Lower leg skin (tissue), 4 donors: Measurements from ENCODE around the gene SGCE. TPM values are rescaled to one million over a fixed set of nuclear protein-coding genes. Genes with fewer than 3 reads are reported as not detected.

Source experiments
- DNase-seq, 2 donors: peaks; one replicate each; pipeline ENCODE4 v3.0.0-alpha.2; 2019; ENCODE audit warnings: low spot score in 2 of 2
- H3K4me3 ChIP-seq: fragments of 200-600 bp; sonication (generic); 2 replicates; pipeline ENCODE4 v1.5.1; 2017; ENCODE audit warnings: mild to moderate bottlenecking, low read depth; ENCODE audit not compliant: poor library complexity, severe bottlenecking
- POLR2A ChIP-seq, 2 donors: fragments of 450-650 bp; IDR thresholded peaks; one replicate each; pipeline ENCODE4 v1.6.1; 2016 to 2017; ENCODE audit warnings: antibody characterized with exemption in 2 of 2, mild to moderate bottlenecking in 1 of 2, moderate library complexity in 1 of 2
- WGBS, 2 donors: methylation state at CpG; one replicate each; pipeline ENCODE4 v1.1.5; 2018; 5-methylcytosine and 5-hydroxymethylcytosine counted together
- intact Hi-C: fragments of 100-400 bp; cut with DNase I; formaldehyde crosslinking; loops from one replicate; pipeline ENCODE4 v1.15.0; 2023; ENCODE audit warnings: low total_unique reads
- total RNA-seq, 4 donors: library from RNA; depleted of rRNA; stranded (reverse); fragments of >200 nt; gene quantifications; one replicate each; pipeline ENCODE4 v1.1.0, GENCODE V29; 2016
- TF ChIP-seq, protein P1 (sequence below), 3 donors: fragments of 450-650 bp; IDR thresholded peaks; one replicate each; pipeline ENCODE4 v1.5.1; 2016; ENCODE audit warnings: antibody characterized with exemption in 3 of 3, mild to moderate bottlenecking in 3 of 3, moderate library complexity in 2 of 3

SGCE gene
- total RNA-seq, 4 donors from 2014 or later, result 9.8 to 25.7 (median 17.8) TPM

DNA sequence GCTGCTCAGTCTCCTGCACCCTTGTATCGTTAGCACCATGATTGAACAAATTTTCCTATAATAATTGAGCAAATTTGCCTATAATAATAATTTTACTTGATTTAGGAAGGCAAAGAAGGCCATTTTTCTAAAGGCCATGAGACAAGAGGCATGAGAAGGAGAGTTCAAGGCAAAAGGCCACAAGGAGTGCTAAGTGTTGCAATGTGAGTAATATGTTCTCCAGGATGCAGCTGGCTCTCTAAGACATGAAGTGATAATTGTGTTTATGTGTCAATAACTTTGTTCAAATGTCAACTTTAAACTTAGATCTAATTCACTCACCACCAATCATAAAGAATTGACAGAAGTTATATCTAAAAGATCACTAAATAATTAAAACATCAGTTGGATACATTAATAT, 53.8 kb downstream of the SGCE start:
- intact Hi-C loops, result no loop called here
- no peak for DNase-seq
- WGBS, 2 donors, result 93 to 94% methylated on average over 1 of the region's 1 CpG
- no peak for TF ChIP-seq POLR2A (IDR thresholded peaks at IDR 0.05)
- TF ChIP-seq, protein P1, sequence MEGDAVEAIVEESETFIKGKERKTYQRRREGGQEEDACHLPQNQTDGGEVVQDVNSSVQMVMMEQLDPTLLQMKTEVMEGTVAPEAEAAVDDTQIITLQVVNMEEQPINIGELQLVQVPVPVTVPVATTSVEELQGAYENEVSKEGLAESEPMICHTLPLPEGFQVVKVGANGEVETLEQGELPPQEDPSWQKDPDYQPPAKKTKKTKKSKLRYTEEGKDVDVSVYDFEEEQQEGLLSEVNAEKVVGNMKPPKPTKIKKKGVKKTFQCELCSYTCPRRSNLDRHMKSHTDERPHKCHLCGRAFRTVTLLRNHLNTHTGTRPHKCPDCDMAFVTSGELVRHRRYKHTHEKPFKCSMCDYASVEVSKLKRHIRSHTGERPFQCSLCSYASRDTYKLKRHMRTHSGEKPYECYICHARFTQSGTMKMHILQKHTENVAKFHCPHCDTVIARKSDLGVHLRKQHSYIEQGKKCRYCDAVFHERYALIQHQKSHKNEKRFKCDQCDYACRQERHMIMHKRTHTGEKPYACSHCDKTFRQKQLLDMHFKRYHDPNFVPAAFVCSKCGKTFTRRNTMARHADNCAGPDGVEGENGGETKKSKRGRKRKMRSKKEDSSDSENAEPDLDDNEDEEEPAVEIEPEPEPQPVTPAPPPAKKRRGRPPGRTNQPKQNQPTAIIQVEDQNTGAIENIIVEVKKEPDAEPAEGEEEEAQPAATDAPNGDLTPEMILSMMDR (IDR thresholded peaks at IDR 0.05), result no peak
- no peak overlapping the region for H3K4me3 ChIP-seq

- no peak overlapping the region for H3K4me3 ChIP-seq
- intact Hi-C loops, result no loop called here
- TF ChIP-seq, protein P1 (IDR thresholded peaks at IDR 0.05), result no peak
- TF ChIP-seq POLR2A (IDR thresholded peaks at IDR 0.05), result no peak
- no peak for DNase-seq
- WGBS, 2 donors, result 71 to 79% methylated on average over 3 of the region's 3 CpGs
Observed at GRCh38 chr7:94600267-94600666, 55.7 kb downstream of the SGCE start.

DNA sequence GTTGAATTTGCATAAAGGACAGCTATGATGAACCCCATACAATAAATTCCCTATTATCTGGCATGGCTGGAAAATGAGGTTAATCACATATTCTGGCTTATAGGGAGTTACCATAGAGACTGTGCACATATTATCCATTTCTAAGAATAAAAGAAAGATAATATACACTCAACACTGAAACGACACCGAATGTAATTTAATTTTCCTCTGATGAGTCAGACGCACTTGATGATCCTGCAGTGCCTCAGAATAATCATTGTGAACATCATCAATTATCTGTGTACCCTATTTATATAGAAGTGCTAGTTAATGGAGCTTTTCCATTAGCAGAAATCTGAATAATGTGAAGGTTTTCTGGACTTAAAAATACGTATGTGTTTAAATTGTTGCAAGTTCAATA, 60.2 kb downstream of the SGCE start:
- 66 to 79% methylated on average over 4 of the region's 4 CpGs for WGBS, 2 donors
- DNase-seq, result no peak
- TF ChIP-seq, protein P1 (IDR thresholded peaks at IDR 0.05), result no peak
- no peak for TF ChIP-seq POLR2A (IDR thresholded peaks at IDR 0.05)
- intact Hi-C loops, result no loop called here
- H3K4me3 ChIP-seq, result no peak overlapping the region

GRCh38 chr7:94594882-94595281, 61.1 kb downstream of the SGCE start:
- TF ChIP-seq POLR2A (IDR thresholded peaks at IDR 0.05), result no peak
- TF ChIP-seq, protein P1 (IDR thresholded peaks at IDR 0.05), result no peak
- WGBS, 2 donors, result 91 to 95% methylated on average over 1 of the region's 1 CpG
- intact Hi-C loops, result no loop called here
- no peak for DNase-seq
- H3K4me3 ChIP-seq, result no peak overlapping the region

GRCh38 chr7:94591176-94591575, 64.8 kb downstream of the SGCE start:
- whole genome bisulfite sequencing, 2 donors, result 72 to 84% methylated on average over 2 of the region's 2 CpGs

More at GRCh38 chr7:94591176-94591575, 64.8 kb downstream of the SGCE start:
- intact Hi-C loops, result no loop called here
- no peak overlapping the region for H3K4me3 ChIP-seq
- no peak for DNase-seq
- TF ChIP-seq POLR2A (IDR thresholded peaks at IDR 0.05), result no peak
- TF ChIP-seq, protein P1 (IDR thresholded peaks at IDR 0.05), result no peak
